GM23248 (cell line): ENCODE data around the gene PPP4C.
"Not testable (repeated sequence)": the region's sequence is repeated elsewhere in the genome, so short reads cannot be mapped to it uniquely, and the experiment has no call there.

ENCODE experiments used
- EZH2 ChIP-seq: fragments of 200-600 bp; sonication (generic); IDR thresholded peaks from 2 replicates; pipeline ENCODE4 v1.6.1; 2018; ENCODE audit warnings: antibody characterized with exemption, mild to moderate bottlenecking; ENCODE audit not compliant: insufficient read depth, poor library complexity, severe bottlenecking
- EZH2phosphoT487 ChIP-seq: fragments of 200-600 bp; sonication (generic); IDR thresholded peaks from 2 replicates; pipeline ENCODE4 v1.6.1; 2018; ENCODE audit warnings: antibody characterized with exemption, moderate library complexity, mild to moderate bottlenecking, low read depth; ENCODE audit not compliant: insufficient read depth

GRCh38 chr16:30125690-30126089, 49.9 kb downstream of the PPP4C start:
- not testable (repeated sequence) for TF ChIP-seq EZH2, EZH2phosphoT487
